DLD1 (cell line): ENCODE data around the gene SCAMP5.

ENCODE experiments used
- in situ Hi-C: cut with HindIII; loops from 2 replicates; pipeline ENCODE4 v1.10.0; 2017; ENCODE audit warnings: low sequenced_read_pairs

Gene SCAMP5

DNA sequence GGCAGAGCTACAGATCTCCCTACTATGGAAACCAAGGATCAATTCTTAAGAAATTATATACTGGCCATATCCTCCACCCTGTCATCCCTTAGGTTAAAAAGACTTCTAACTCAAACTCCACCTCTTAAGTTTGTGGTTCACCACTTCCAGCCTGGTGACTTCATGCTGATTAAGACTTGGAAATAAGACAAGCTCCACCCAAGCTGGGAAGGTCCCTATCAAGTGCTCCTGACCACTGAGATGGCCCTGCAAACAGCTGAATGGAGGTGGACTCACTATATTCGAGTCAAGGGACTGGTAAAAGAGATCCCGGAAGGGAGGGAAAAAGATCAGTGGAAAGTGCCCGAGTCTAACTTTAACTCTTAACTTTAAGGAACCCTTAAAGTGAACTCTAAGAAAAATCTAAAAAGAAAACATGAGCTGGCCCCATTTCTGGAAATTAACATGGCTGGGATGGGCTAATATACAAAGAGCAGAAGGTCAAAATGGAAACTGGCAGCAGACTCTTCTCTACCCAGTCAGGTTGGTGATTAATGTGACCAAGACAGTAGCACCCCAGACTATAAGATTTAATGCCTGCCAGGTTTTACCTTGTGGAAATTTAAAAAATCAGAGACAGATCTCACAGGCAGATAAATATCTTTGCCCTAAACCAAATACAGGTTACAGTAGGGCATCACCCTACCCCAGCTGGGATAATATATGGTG, 71.9 kb downstream of the SCAMP5 start:
- in situ Hi-C loops: no loop called here

GRCh38 chr15:75068748-75069147, 73.4 kb downstream of the SCAMP5 start:
- in situ Hi-C loops: no loop called here

- in situ Hi-C loops: no loop called here
Measured at GRCh38 chr15:75069301-75069925, 74.0 kb downstream of the SCAMP5 start.

DNA sequence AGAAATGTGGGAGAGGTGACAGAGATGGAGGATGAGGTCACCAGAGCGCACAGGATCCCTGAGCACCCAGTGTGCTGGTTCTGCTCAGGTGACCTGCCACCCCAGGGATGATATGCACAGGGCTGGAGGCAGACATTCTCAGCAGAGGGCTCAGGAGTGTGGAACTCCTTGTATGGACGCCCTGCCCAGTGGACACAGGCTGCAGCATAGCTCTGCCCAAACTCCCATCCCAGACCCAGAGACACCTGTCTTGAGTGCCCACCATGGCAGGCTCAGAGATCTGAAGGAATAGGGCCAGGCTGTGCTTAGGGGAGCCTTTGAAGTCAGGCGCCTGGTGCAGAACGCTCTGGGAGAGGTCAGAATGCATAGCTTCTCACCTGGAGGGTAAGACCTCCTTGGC, 75.3 kb downstream of the SCAMP5 start:
- in situ Hi-C loops: no loop called here
